ENCODE data around the gene FOXK2.
A peak's percentile ranks its signal among the peaks of the same experiment; 100 is the strongest.
"Not testable (repeated sequence)": the region's sequence is repeated elsewhere in the genome, so short reads cannot be mapped to it uniquely, and the experiment has no call there.

FOXK2 gene

DNA sequence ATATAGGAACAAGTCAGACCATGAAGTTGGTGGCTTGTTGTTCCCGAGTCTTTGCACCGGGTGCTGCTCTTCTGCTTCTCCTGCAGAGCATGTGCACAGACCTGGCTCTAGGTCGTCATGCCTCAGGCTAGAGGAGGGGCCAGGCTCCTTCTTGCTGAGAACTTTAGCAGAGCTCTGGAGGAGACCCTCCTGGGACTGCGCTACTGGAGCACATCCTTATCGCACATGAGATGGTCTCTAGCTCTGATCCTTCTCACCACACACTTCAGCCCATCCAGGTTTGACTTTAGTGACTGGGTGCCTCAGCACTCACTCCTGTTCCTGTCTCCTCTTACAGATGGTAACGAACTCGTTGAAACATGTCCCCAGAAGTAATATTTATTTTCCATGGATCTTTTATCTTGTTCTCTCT lies 14.9 kb downstream of the FOXK2 start:
- no peak for DNase-seq (ENCODE audit: low read depth)

DNA sequence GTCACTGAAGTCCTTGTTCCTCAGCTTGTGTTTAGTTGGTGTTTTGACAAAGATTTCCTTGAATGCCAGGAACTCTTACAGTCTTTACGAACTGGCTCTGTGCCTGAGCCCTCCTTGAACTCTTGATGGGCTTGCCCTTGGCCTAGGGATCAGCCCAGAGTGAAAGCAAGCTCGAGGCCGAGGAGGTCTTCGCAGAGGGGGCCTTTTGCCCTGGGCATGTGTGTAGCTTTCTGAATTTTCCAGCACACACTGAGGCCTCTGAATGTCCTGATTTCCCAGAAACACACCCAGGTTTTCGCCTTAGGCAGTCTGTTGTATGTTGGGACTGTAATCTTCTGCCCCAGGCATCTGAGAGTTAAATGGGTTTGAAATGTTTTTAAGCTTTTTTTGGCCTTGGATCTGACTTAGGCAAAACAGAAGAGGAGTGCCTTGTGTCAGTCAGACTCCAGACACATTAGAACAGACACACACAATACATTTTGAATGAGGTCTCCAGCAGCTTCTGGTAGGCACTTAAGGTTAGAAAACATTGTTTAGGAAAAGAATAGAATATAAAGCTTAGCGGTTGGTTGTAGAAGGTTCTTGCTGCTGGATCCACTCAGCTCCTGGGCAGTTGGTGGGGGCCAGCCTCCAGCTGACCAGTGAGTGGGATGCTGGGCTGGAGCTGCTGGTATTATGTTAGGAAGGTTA lies 17.1 kb downstream of the FOXK2 start:
- no peak for DNase-seq (ENCODE audit: low read depth)

DNA sequence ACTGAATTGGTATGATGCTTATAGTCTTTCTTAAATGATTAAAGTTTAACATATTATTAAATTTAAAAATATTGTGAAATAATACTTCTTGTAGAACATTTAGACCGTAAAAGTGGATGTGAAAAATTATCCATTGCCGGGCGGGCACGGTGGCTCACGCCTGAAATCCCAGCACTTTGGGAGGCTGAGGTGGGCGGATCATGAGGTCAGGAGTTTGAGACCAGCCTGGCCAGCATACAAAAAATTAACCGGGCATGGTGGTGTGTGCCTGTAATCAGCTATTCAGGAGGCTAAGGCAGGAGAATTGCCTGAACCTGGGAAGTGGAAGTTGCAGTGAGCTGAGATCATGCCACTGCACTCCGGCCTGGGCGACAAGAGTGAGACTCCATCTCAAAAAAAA lies 17.7 kb downstream of the FOXK2 start:
- DNase-seq (ENCODE audit: low read depth): not testable (repeated sequence)

- DNase-seq (ENCODE audit: low read depth): not testable (repeated sequence)
Observed at GRCh38 chr17:82539076-82539475, 19.5 kb downstream of the FOXK2 start.

DNA sequence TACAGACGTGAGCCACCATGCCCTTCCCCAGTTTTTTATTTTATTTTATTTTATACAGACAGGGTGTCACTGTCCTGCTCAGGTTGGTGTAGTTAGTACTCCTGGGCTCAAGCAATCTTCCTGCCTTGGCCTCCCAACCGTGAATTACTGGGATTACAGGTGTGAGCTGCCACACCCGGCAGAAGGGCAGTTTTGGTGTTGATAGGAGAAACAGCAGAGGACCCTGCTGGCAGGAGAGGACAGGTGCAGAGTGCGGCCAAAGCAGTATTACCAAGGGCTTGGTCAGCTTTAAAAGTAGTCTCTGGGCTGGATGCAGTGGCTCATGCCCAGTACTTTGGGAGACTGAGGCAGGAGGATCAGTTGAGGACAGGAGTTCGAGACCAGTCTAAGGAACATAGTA lies 22.9 kb downstream of the FOXK2 start:
- no peak for DNase-seq (ENCODE audit: low read depth)

- no peak for DNase-seq (ENCODE audit: low read depth)
Observed at GRCh38 chr17:82544431-82545070, 25.0 kb downstream of the FOXK2 start.

DNA sequence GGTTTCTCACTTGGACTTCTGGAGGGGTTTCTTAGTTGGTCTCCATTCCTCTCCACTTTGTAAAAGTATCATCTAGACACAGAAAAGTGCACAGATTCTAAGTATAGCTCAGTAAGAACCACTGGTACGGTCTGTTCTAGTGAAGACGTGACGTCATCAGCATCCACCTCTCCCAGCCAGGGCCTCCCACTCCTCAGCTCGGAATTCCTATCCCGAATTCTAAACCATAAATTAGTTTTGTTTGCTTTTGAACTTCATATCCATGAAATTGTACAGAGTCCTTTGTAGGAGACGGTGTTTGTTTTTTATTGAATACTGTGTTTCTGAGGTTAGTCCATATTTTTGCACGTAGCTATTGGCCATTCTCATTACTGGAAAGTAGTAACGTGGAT lies 25.5 kb downstream of the FOXK2 start:
- DNase-seq (ENCODE audit: low read depth): no peak

DNA sequence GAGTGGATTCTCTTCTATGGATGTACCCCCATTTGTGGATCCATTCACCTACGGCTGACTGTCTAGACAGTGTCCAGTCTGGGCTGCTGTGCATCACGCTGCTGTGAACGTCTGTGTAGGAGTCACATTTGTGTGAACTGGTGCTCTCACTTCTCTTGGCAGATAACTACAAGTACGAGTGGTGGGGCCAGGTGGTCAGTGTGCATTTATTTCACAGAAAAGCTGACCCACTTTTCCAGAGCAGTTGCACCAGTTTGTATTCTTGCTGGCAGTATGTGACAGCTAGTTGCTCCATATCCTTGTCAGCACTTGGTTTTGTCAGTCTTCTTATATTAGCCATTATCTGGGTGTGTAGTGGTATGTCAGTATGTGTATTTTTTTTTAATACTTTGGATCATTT lies 28.4 kb downstream of the FOXK2 start:
- no peak for DNase-seq (ENCODE audit: low read depth)

GRCh38 chr17:82548681-82549303 lies 29.3 kb downstream of the FOXK2 start:
- DNase-seq (ENCODE audit: low read depth): peak; percentile 9

DNA sequence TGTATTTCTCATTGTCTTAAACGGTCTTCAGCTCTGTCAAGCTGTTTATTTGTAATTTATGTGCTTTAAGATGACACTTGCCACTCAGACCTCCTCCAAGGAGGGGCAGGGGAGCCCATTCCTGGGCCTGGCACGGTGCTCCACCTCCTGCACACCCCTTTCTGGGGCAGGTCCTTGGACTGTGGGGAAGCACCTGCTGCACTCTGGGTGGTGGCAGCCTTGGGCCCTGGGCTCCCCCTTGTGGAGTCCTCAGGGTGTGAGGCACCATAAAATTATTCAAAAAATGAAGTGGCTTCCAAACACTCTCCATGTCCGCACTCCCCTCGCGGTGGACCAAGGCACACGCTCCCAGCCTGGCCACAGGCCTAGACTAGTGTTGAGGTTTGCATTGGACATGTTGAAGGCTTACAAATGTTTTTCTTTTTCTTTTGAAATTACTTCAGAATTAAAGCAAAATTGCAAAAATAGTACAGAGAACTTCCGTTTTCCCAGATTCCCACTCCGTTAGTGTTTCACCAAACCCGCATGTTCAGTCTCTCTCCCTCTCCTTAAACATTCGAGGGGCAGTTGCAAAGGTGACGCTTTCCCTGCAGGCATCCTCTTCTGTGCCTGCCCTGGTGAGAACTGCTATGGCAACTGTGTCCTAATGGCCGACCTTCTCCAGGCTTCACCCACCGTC lies 32.4 kb downstream of the FOXK2 start:
- peak; percentile 53 for DNase-seq (ENCODE audit: low read depth)

GRCh38 chr17:82552580-82552979 lies 33.0 kb downstream of the FOXK2 start:
- DNase-seq (ENCODE audit: low read depth): no peak

- DNase-seq (ENCODE audit: low read depth): no peak
Observed at GRCh38 chr17:82553210-82553930, 33.8 kb downstream of the FOXK2 start.

GRCh38 chr17:82557510-82557909 lies 38.0 kb downstream of the FOXK2 start:
- not testable (repeated sequence) for DNase-seq (ENCODE audit: low read depth)

DNA sequence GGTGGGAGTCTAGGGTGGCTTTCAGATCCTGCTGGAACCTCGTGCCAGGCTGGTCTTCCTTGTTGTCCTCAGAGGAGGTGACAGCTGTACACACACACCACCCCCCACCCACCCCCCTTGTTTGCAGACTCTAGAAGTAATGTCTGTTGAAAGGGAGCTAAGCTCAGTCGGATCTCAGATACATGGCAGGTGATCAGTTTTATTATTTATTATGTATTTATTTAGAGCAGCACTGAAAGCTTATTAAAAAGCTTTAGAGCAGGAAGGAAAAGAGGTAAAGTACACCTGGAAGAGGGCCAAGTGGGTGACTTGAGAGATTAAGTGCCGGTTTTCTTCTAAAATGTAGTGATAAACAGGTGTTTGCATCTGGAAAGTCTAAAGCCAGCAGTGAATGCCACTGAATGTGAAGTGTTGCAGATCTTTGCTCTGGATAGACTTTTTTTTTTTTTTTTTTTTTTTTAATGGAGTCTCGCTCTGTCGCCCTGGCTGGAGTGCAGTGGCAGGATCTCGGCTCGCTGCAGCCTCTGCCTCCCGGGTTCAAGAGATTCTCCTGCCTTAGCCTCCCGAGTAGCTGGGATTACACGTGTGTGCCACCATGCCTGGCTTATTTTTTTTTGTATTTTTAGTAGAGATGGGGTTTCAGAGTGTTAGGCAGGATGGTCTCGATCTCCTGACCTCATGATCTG lies 40.2 kb downstream of the FOXK2 start:
- no peak for DNase-seq (ENCODE audit: low read depth)

DNA sequence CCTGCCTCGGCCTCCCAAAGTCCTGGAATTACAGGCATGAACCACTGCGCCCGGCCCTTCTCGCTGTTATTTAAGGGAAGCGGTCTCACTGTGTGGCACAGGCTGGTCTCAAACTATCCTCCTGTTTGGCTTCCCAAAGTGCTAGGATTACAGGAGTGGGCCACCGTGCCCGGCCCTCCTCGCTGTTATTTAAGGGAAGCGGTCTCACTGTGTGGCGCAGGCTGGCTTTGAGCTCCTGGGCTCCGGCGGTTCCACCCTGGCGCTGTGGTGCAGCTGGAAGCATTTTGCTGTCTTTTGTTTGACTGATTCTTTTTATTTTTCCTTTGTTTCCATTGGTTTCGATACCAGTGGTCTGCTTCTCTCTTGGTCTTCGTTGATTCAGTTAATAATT lies 40.7 kb downstream of the FOXK2 start:
- no peak for DNase-seq (ENCODE audit: low read depth)

- DNase-seq (ENCODE audit: low read depth): no peak
Observed at GRCh38 chr17:82560802-82561428, 41.4 kb downstream of the FOXK2 start.

DNA sequence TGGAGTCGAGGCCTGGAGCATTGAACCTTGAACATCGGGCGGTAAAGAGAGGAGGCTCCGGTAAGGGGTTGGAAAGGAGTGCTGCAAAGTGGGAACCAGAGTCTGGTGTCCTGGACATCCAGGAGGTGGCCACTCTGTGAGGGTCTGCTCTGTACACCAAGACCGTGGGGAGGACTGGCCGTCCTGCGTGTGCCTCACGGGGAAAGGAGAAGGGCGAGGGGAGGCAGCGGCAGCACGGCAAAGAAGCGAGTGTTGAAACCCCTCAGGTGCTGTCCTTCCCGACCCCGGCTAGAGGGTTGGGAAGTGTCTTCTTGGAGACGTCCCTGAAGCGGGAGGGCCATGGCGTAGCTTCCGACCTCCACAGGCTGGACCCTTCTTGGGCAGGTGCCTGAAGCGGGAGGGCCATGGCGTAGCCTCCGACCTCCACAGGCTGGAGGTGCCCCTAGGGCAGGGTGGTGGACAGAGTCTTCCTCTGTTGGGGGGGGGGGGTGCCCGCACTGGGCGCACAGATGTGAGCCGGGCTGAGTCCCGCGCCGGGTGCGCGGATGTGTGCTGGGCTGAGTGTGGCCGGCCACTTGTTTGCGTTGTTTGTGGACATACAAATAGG lies 42.0 kb downstream of the FOXK2 start:
- no peak for DNase-seq (ENCODE audit: low read depth)

DNA sequence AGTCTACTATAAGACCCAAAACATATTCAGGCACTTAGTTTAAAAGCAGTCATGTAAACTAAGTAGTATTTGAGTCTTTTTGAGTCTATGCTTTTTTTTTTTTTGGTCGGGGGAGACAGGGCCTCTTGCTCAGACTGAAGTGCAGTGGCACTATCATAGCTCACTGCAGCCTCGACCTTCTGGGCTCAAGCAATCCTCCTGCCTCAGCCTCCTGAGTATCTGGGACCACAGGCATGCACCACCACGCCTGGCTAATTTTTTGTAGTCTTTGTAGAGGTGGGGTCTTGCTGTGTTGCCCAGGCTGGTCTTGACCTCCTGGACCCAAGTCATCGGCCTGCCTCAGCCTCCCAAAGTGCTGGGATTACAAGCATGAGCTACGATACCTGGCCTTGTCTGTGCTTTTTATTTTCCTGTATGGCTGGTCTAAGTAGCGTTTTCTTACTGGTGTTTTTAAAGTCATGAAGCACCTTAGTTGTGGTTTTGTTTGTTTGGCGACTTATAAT lies 43.2 kb downstream of the FOXK2 start:
- not testable (repeated sequence) for DNase-seq (ENCODE audit: low read depth)

DNA sequence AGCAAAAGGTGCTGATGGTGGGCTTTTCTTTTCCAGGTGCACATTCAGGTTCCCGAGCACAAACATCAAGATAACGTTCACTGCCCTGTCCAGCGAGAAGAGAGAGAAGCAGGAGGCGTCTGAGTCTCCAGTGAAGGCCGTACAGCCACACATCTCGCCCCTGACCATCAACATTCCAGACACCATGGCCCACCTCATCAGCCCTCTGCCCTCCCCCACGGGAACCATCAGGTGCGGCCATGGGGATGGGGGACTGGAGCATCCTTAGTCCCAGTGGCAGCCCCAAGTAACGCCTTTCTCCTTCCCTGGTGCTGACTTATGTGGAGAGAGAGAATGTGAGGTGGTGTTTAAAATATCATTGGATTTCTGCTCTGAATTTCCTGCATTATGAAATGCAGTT lies 43.8 kb downstream of the FOXK2 start:
- no peak for DNase-seq (ENCODE audit: low read depth)

GRCh38 chr17:82563745-82564144 lies 44.2 kb downstream of the FOXK2 start:
- not testable (repeated sequence) for DNase-seq (ENCODE audit: low read depth)

DNA sequence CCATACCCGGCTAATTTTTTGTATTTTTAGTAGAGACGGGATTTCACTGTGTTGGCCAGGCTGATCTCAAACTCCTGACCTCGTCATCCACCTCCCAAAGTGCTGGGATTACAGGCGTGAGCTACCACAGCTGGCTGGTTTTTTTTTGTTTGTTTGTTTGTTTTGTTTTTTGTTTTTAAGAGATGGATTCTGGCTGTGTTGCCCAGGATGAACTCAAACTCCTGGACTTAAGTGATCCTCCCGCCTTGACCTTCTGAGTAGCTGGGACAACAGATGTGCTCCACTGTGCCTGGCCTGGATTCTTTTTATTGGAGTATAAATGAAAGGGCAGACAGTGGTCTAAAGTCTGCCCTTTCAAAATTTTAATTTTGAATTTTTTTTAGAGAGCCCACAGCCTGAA lies 44.7 kb downstream of the FOXK2 start:
- DNase-seq (ENCODE audit: low read depth): no peak
